Panc1 (cell line): ENCODE data around the gene SLC30A5. TPM values are rescaled to one million over a fixed set of nuclear protein-coding genes. Genes with fewer than 3 reads are reported as not detected.

ENCODE experiments used
- ATAC-seq: fragments of 200-7000 bp; cut with Tn5 transposase; 2 replicates; pipeline ENCODE4 v1.9.1; 2020; ENCODE audit warnings: mild to moderate bottlenecking, moderate library complexity
- BruUV-seq: library from RNA; stranded (reverse); fragments of 400-500 nt; replicated peaks from 2 replicates; lab custom pipeline; 2021; lab: Mats Ljungman, UMichigan
- CTCF ChIA-PET: fragments of 300-600 bp; sonication (Branson Sonifier 250); formaldehyde crosslinking; loops from one replicate; lab custom pipeline; 2022; ENCODE audit warnings: antibody characterized with exemption; lab: Charles Lee
- POLR2A ChIA-PET: fragments of 300-600 bp; sonication (Branson Sonifier 250); formaldehyde crosslinking; loops from one replicate; lab custom pipeline; 2022; ENCODE audit warnings: antibody characterized with exemption; lab: Charles Lee
- DNase-seq: peaks from one replicate; pipeline ENCODE4 v3.0.0-alpha.2; 2010; ENCODE audit warnings: low read depth, low spot score
- H3K27ac ChIP-seq: 2 replicates; pipeline ENCODE4 v1.5.1; 2011; ENCODE audit warnings: mild to moderate bottlenecking, low read length, inconsistent platforms
- H3K27me3 ChIP-seq: fragments of 200-500 bp; sonication (Bioruptor generic); 2 replicates; pipeline ENCODE4 v1.6.0; 2014; ENCODE audit warnings: low read length, inconsistent platforms; ENCODE audit not compliant: control insufficient read depth, insufficient read depth
- H3K36me3 ChIP-seq: fragments of 200-500 bp; sonication (Bioruptor generic); 2 replicates; pipeline ENCODE4 v1.5.1; 2014; ENCODE audit warnings: inconsistent platforms, mild to moderate bottlenecking, low read length, moderate library complexity; ENCODE audit not compliant: control insufficient read depth, insufficient read depth
- H3K4me1 ChIP-seq: 2 replicates; pipeline ENCODE4 v1.5.1; 2011; ENCODE audit warnings: inconsistent platforms, mild to moderate bottlenecking, low read length, moderate library complexity; ENCODE audit not compliant: control insufficient read depth, insufficient read depth
- H3K4me3 ChIP-seq, 2 experiments: 2 replicates each; pipeline ENCODE4 v1.5.1; 2011 to 2012; ENCODE audit warnings: low read depth in 2 of 2, low read length in 2 of 2, mild to moderate bottlenecking in 2 of 2, inconsistent platforms in 1 of 2, moderate library complexity in 1 of 2
- H3K9me3 ChIP-seq: fragments of 200-500 bp; sonication (Bioruptor generic); 2 replicates; pipeline ENCODE4 v1.5.1; 2014; ENCODE audit warnings: low read depth, mild to moderate bottlenecking, inconsistent platforms, low read length, moderate library complexity; ENCODE audit not compliant: control insufficient read depth, insufficient read depth
- CTCF ChIP-seq: fragments of 450-650 bp; IDR thresholded peaks from 2 replicates; pipeline ENCODE4 v1.5.1; 2017; ENCODE audit warnings: mild to moderate bottlenecking
- POLR2AphosphoS5 ChIP-seq: IDR thresholded peaks from 2 replicates; pipeline ENCODE4 v1.6.1; 2012; ENCODE audit warnings: mild to moderate bottlenecking, low read depth, low read length, moderate library complexity
- REST ChIP-seq, 2 experiments: IDR thresholded peaks; 2 replicates each; pipeline ENCODE4 v1.6.1; 2011 to 2012; ENCODE audit warnings: low read depth in 2 of 2, control low read depth in 1 of 2, low read length in 1 of 2, mild to moderate bottlenecking in 1 of 2, moderate library complexity in 1 of 2; ENCODE audit not compliant: insufficient read depth in 1 of 2
- SIN3A ChIP-seq: IDR thresholded peaks from 2 replicates; pipeline ENCODE4 v1.6.1; 2012; ENCODE audit warnings: low read depth, mild to moderate bottlenecking, low read length, moderate library complexity, borderline replicate concordance; ENCODE audit not compliant: insufficient read depth
- TCF7L2 ChIP-seq: IDR thresholded peaks from 2 replicates; pipeline ENCODE4 v1.6.1; 2011; ENCODE audit warnings: mild to moderate bottlenecking, low read depth, low read length, inconsistent platforms
- in situ Hi-C: cut with HindIII; loops from 2 replicates; pipeline ENCODE4 v1.10.0; 2016; ENCODE audit warnings: low sequenced_read_pairs, low pct_unique_long_range_greater_than_20kb
- intact Hi-C: fragments of 100-400 bp; cut with micrococcal nuclease; formaldehyde crosslinking; loops from one replicate; pipeline ENCODE4 v1.10.0; 2022; ENCODE audit not compliant: unreplicated experiment
- total RNA-seq: library from RNA; stranded (reverse); gene quantifications from one replicate; pipeline ENCODE4 v1.2.1, GENCODE V29; 2021; ENCODE audit not compliant: unreplicated experiment

The SLC30A5 gene
- total RNA-seq, 1 experiment from 2014 or later, result 61.3 TPM

- Histone ChIP-seq H3K4me3 (no peak overlapping the region), H3K36me3 (peaks cover 47% of the 10 kb centered on the region), H3K27me3 (no peaks in the 10 kb centered on the region), H3K9me3 (no peaks in the 10 kb centered on the region), H3K4me1 (no peaks in the 10 kb centered on the region), H3K27ac (no peak overlapping the region)
- DNase-seq (no peak), ATAC-seq (no peak)
- in situ Hi-C loops (no loop called here), intact Hi-C loops (no loop called here)
- POLR2A ChIA-PET, result no interaction called here
- TF ChIP-seq SIN3A, result no peak
- no peak for TF ChIP-seq TCF7L2
- no peak for TF ChIP-seq CTCF
- TF ChIP-seq REST (IDR thresholded peaks at IDR 0.05; ENCODE audit: insufficient read depth in 1 of 2, low read depth in 2 of 2, low read length in 1 of 2), result no peak
- TF ChIP-seq POLR2AphosphoS5, result no peak
- CTCF ChIA-PET, result no interaction called here
- BruUV-seq, result no TSS peak
Observed at GRCh38 chr5:69113851-69114250, 20.0 kb downstream of the SLC30A5 start.

- Histone ChIP-seq H3K27ac (no peak overlapping the region), H3K9me3 (no peaks in the 10 kb centered on the region), H3K36me3 (peaks cover 47% of the 10 kb centered on the region), H3K4me1 (no peaks in the 10 kb centered on the region), H3K27me3 (no peaks in the 10 kb centered on the region), H3K4me3 (no peak overlapping the region)
- CTCF ChIA-PET, result no interaction called here
- TF ChIP-seq TCF7L2 (no peak), REST (IDR thresholded peaks at IDR 0.05; ENCODE audit: insufficient read depth in 1 of 2, low read depth in 2 of 2, low read length in 1 of 2) (no peak), SIN3A (no peak), POLR2AphosphoS5 (no peak), CTCF (no peak)
- ATAC-seq (no peak), DNase-seq (no peak)
- no TSS peak for BruUV-seq
- POLR2A ChIA-PET, result no interaction called here
- intact Hi-C loops (no loop called here), in situ Hi-C loops (no loop called here)
Observed at GRCh38 chr5:69115526-69115925, 21.7 kb downstream of the SLC30A5 start.
